CD4-positive, alpha-beta T cell (primary cell): ENCODE data around the gene FFAR2. TPM values are rescaled to one million over a fixed set of nuclear protein-coding genes. Genes with fewer than 3 reads are reported as not detected.

Experiments used
- ATAC-seq: fragments of 200-7000 bp; cut with Tn5 transposase; one replicate; pipeline ENCODE4 v1.10.0; 2022; ENCODE audit warnings: mild to moderate bottlenecking; ENCODE audit not compliant: poor library complexity
- CTCF ChIA-PET: fragments of 350-600 bp; sonication (Branson Sonifier 250); formaldehyde crosslinking; loops from one replicate; lab custom pipeline; 2021; ENCODE audit warnings: antibody characterized with exemption, inconsistent platforms; lab: Charles Lee
- POLR2A ChIA-PET: fragments of 350-600 bp; sonication (Branson Sonifier 250); formaldehyde crosslinking; loops from one replicate; lab custom pipeline; 2021; ENCODE audit warnings: antibody characterized with exemption, inconsistent platforms; lab: Charles Lee
- DNase-seq, 14 experiments: peaks; one replicate each; pipeline ENCODE4 v3.0.0-alpha.2; 2013 to 2020; ENCODE audit warnings: mixed read lengths in 2 of 14
- H3K27ac ChIP-seq, 2 donors: one replicate each; pipeline versions ENCODE4 v1.5.1 to v1.7.0; 2013; ENCODE audit warnings: low read length in 2 of 2, low read depth in 1 of 2, mild to moderate bottlenecking in 1 of 2
- H3K27me3 ChIP-seq, 2 experiments: 1 replicate in 1 of 2; 2 replicates in 1 of 2; pipeline versions ENCODE4 v1.6.1 to v1.7.0; 2013; ENCODE audit warnings: low read length in 2 of 2, control low read depth in 1 of 2, mild to moderate bottlenecking in 1 of 2, moderate library complexity in 1 of 2; ENCODE audit not compliant: insufficient read depth in 2 of 2, control insufficient read depth in 1 of 2
- H3K36me3 ChIP-seq: one replicate; pipeline ENCODE4 v1.6.1; 2013; ENCODE audit warnings: low read length, control low read depth; ENCODE audit not compliant: insufficient read depth
- H3K4me1 ChIP-seq: one replicate; pipeline ENCODE4 v1.6.1; 2013; ENCODE audit warnings: low read length, control low read depth; ENCODE audit not compliant: insufficient read depth
- H3K4me3 ChIP-seq: one replicate; pipeline ENCODE4 v1.5.1; 2013; ENCODE audit warnings: mild to moderate bottlenecking, low read length, moderate library complexity
- H3K9me3 ChIP-seq, 2 experiments: 1 replicate in 1 of 2; 2 replicates in 1 of 2; pipeline versions ENCODE4 v1.6.1 to v1.7.0; 2013; ENCODE audit warnings: low read length in 2 of 2, mild to moderate bottlenecking in 2 of 2, control low read depth in 1 of 2, moderate library complexity in 1 of 2; ENCODE audit not compliant: control insufficient read depth in 1 of 2, insufficient read depth in 1 of 2
- H3K27ac Mint-ChIP-seq: one replicate; pipeline ENCODE4 v1.8.0; 2020; ENCODE audit warnings: mixed read lengths
- H3K27me3 Mint-ChIP-seq: one replicate; pipeline ENCODE4 v1.8.0; 2021; ENCODE audit warnings: mixed read lengths
- H3K36me3 Mint-ChIP-seq: one replicate; pipeline ENCODE4 v1.8.0; 2021; ENCODE audit warnings: low read depth, mixed read lengths
- H3K4me1 Mint-ChIP-seq: one replicate; pipeline ENCODE4 v1.8.0; 2021; ENCODE audit warnings: low read depth, mixed read lengths
- H3K4me3 Mint-ChIP-seq: one replicate; pipeline ENCODE4 v1.8.0; 2020; ENCODE audit warnings: mild to moderate bottlenecking, mixed read lengths
- H3K9me3 Mint-ChIP-seq: one replicate; pipeline ENCODE4 v1.8.0; 2020; ENCODE audit warnings: mixed read lengths
- intact Hi-C, 2 experiments: fragments of 100-400 bp; cut with DNase I in 1 of 2; cut with micrococcal nuclease in 1 of 2; formaldehyde crosslinking; loops; one replicate each; pipeline versions ENCODE4 v1.15.1 to v1.9.0; 2023 to 2025; cut with DNase I, micrococcal nuclease
- total RNA-seq, 174 experiments: library from RNA in 2 of 174; stranded (reverse) in 2 of 174; gene quantifications; one replicate each; pipeline ENCODE4 v1.2.3 and lab custom pipeline; 2021 to 2026
- TF ChIP-seq, protein P1 (sequence below): fragments of 200-600 bp; IDR thresholded peaks from one replicate; pipeline ENCODE4 v1.8.0; 2022; ENCODE audit warnings: antibody characterized with exemption, mild to moderate bottlenecking

Gene FFAR2
- total RNA-seq, 2 experiments from 2014 or later: 0.41 TPM; not detected in 1

DNA sequence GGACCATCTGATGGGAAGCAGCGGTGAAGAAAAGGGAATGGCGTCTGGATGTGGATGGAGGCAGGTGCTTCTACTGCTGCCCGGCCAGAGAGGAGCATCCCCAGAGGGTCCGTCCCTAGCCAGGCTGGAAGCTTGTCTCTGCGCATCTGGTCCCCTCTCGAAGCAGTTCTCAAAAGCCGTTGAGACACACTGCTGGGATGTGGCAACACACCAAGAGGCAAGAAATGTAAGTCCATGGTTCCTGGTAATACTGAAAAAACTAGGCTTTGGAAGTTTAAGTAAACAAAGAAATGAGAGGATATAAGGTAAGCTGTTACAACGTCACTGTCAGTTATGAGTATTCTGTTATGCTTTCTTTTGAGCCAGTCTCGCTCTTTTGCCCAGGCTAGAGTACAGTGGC is 15.1 kb upstream of the FFAR2 start:
- ATAC-seq (no peak), DNase-seq (no peak)
- Histone ChIP-seq H3K4me1 (peaks cover 18% of the 10 kb centered on the region), H3K27me3 (peaks cover 0 to 12% of the 10 kb centered on the region in 2 experiments), H3K27ac (no peak overlapping the region), H3K9me3 (peaks cover 23% of the 10 kb centered on the region in 2 experiments), H3K36me3 (no peaks in the 10 kb centered on the region), H3K4me3 (no peak overlapping the region)
- peaks cover 34% of the 10 kb centered on the region for H3K27me3 Mint-ChIP-seq
- H3K9me3 Mint-ChIP-seq: peaks cover 3% of the 10 kb centered on the region
- intact Hi-C loops: no loop called here
- ChIA-PET POLR2A (no interaction called here), CTCF (no interaction called here)
- H3K4me3 Mint-ChIP-seq: no peak overlapping the region
- peaks cover 11% of the 10 kb centered on the region for H3K4me1 Mint-ChIP-seq
- TF ChIP-seq, protein P1, sequence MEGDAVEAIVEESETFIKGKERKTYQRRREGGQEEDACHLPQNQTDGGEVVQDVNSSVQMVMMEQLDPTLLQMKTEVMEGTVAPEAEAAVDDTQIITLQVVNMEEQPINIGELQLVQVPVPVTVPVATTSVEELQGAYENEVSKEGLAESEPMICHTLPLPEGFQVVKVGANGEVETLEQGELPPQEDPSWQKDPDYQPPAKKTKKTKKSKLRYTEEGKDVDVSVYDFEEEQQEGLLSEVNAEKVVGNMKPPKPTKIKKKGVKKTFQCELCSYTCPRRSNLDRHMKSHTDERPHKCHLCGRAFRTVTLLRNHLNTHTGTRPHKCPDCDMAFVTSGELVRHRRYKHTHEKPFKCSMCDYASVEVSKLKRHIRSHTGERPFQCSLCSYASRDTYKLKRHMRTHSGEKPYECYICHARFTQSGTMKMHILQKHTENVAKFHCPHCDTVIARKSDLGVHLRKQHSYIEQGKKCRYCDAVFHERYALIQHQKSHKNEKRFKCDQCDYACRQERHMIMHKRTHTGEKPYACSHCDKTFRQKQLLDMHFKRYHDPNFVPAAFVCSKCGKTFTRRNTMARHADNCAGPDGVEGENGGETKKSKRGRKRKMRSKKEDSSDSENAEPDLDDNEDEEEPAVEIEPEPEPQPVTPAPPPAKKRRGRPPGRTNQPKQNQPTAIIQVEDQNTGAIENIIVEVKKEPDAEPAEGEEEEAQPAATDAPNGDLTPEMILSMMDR: no peak
- H3K27ac Mint-ChIP-seq: no peak overlapping the region
- H3K36me3 Mint-ChIP-seq: peaks cover 5% of the 10 kb centered on the region

- intact Hi-C loops: no loop called here
These were observed 14.6 kb upstream of the FFAR2 start for GRCh38 chr19:35433448-35433847.

GRCh38 chr19:35435896-35436295 is 12.2 kb upstream of the FFAR2 start:
- DNase-seq: no peak
- no peak overlapping the region for H3K27ac Mint-ChIP-seq
- H3K9me3 Mint-ChIP-seq: peaks cover 3% of the 10 kb centered on the region
- ATAC-seq: no peak
- ChIA-PET CTCF (no interaction called here), POLR2A (no interaction called here)
- peaks cover 43% of the 10 kb centered on the region for H3K27me3 Mint-ChIP-seq
- TF ChIP-seq, protein P1: no peak
- peaks cover 18% of the 10 kb centered on the region for H3K4me1 ChIP-seq
- intact Hi-C loops: no loop called here
- no peak overlapping the region for H3K4me3 ChIP-seq
- no peaks in the 10 kb centered on the region for H3K36me3 ChIP-seq
- no peak overlapping the region for H3K27ac ChIP-seq
- H3K4me3 Mint-ChIP-seq: no peak overlapping the region
- peaks cover 5% of the 10 kb centered on the region for H3K36me3 Mint-ChIP-seq
- peaks cover 0 to 12% of the 10 kb centered on the region in 2 experiments for H3K27me3 ChIP-seq
- peaks cover 12 to 18% of the 10 kb centered on the region in 2 experiments for H3K9me3 ChIP-seq
- peaks cover 11% of the 10 kb centered on the region for H3K4me1 Mint-ChIP-seq

More at GRCh38 chr19:35433448-35433847, 14.6 kb upstream of the FFAR2 start:
- Histone ChIP-seq H3K9me3 (peaks cover 23% of the 10 kb centered on the region in 2 experiments), H3K4me3 (no peak overlapping the region), H3K36me3 (no peaks in the 10 kb centered on the region), H3K27ac (no peak overlapping the region), H3K4me1 (peaks cover 18% of the 10 kb centered on the region), H3K27me3 (peaks cover 0 to 12% of the 10 kb centered on the region in 2 experiments)
- Mint-ChIP-seq H3K36me3 (peaks cover 5% of the 10 kb centered on the region), H3K27me3 (peaks cover 38% of the 10 kb centered on the region), H3K4me3 (no peak overlapping the region), H3K27ac (no peak overlapping the region), H3K9me3 (peaks cover 3% of the 10 kb centered on the region), H3K4me1 (peaks cover 11% of the 10 kb centered on the region)
- no peak for ATAC-seq
- DNase-seq: no peak
- TF ChIP-seq, protein P1: no peak
- ChIA-PET POLR2A (no interaction called here), CTCF (no interaction called here)
